EH (cell line): Measurements from ENCODE around the gene LYSMD2.
"Not testable (repeated sequence)": the region's sequence is repeated elsewhere in the genome, so short reads cannot be mapped to it uniquely, and the experiment has no call there.

Source experiments
- DNase-seq: peaks from one replicate; pipeline ENCODE4 v3.0.0-alpha.2; 2015; ENCODE audit warnings: low read depth

LYSMD2 gene

GRCh38 chr15:51737522-51738305, at the start of gene LYSMD2:
Gene LYSMD2, minus strand, starts transcription at chr15:51737655. Its CDS starts 33 bp downstream, at chr15:51737622.
- DNase-seq: peak; percentile 77

- DNase-seq: not testable (repeated sequence)
Observed at GRCh38 chr15:51787130-51787529, 49.7 kb upstream of the LYSMD2 start.

- DNase-seq: no peak
Observed at GRCh38 chr15:51783967-51784366, 46.5 kb upstream of the LYSMD2 start.

- DNase-seq: peak; percentile 22
Observed at GRCh38 chr15:51782357-51782896, 45.0 kb upstream of the LYSMD2 start.

- no peak for DNase-seq
Observed at GRCh38 chr15:51781506-51781905, 44.1 kb upstream of the LYSMD2 start.

GRCh38 chr15:51780636-51781035, 43.2 kb upstream of the LYSMD2 start:
- no peak for DNase-seq

GRCh38 chr15:51776952-51777569, 39.6 kb upstream of the LYSMD2 start:
- peak; percentile 77 for DNase-seq

GRCh38 chr15:51775967-51776816, 38.7 kb upstream of the LYSMD2 start:
- peak; percentile 52 for DNase-seq

GRCh38 chr15:51774916-51775315, 37.5 kb upstream of the LYSMD2 start:
- no peak for DNase-seq

GRCh38 chr15:51771773-51772172, 34.3 kb upstream of the LYSMD2 start:
- no peak for DNase-seq

- DNase-seq: no peak
Observed at GRCh38 chr15:51770902-51771301, 33.4 kb upstream of the LYSMD2 start.

GRCh38 chr15:51768018-51768417, 30.6 kb upstream of the LYSMD2 start:
- no peak for DNase-seq

GRCh38 chr15:51766341-51766740, 28.9 kb upstream of the LYSMD2 start:
- DNase-seq: no peak

GRCh38 chr15:51765751-51766150, 28.3 kb upstream of the LYSMD2 start:
- DNase-seq: no peak

- no peak for DNase-seq
Observed at GRCh38 chr15:51760805-51761204, 23.4 kb upstream of the LYSMD2 start.

GRCh38 chr15:51759557-51760070, 22.2 kb upstream of the LYSMD2 start:
- peak; percentile 98 for DNase-seq

GRCh38 chr15:51758645-51759044, 21.2 kb upstream of the LYSMD2 start:
- peak; percentile 90 for DNase-seq

- DNase-seq: no peak
Observed at GRCh38 chr15:51757450-51757849, 20.0 kb upstream of the LYSMD2 start.

GRCh38 chr15:51756482-51756881, 19.0 kb upstream of the LYSMD2 start:
- DNase-seq: no peak

GRCh38 chr15:51755790-51756189, 18.3 kb upstream of the LYSMD2 start:
- no peak for DNase-seq

GRCh38 chr15:51754267-51754666, 16.8 kb upstream of the LYSMD2 start:
- DNase-seq: no peak

- DNase-seq: no peak
Observed at GRCh38 chr15:51752888-51753287, 15.4 kb upstream of the LYSMD2 start.
